Kidney tubule cell (primary cell): ENCODE measurements around the gene TNFRSF6B.
A peak's percentile ranks its signal among the peaks of the same experiment; 100 is the strongest.
"Not testable (repeated sequence)": the region's sequence is repeated elsewhere in the genome, so short reads cannot be mapped to it uniquely, and the experiment has no call there.

Experiments used
- DNase-seq: peaks from one replicate; pipeline ENCODE4 v3.0.0-alpha.2; 2018; ENCODE audit warnings: low spot score

The TNFRSF6B gene

DNA sequence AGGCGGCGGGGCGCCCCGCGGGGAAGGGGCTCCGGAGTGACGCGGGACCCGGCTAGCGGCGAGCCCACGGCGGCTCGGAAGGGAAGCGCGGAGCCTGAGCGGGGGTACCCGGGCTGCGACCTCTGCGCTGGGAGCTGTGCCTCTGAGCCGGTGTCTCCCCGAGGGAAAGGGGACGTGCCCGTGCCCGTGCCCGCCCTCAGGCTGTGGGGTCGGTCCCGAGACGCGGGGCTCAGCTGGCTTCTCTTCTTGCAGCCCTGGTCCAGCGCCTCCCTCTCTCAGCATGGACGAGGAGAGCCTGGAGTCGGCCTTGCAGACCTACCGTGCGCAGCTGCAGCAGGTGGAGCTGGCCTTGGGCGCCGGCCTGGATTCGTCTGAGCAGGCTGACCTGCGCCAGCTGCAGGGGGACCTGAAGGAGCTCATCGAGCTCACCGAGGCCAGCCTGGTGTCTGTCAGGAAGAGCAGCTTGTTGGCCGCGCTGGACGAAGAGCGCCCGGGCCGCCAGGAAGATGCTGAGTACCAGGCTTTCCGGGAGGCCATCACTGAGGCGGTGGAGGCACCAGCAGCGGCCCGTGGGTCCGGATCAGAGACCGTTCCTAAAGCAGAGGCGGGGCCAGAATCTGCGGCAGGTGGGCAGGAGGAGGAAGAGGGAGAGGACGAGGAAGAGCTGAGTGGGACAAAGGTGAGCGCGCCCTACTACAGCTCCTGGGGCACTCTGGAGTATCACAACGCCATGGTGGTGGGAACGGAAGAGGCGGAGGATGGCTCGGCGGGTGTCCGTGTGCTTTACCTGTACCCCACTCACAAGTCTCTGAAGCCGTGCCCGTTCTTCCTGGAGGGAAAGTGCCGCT lies 12.1 kb downstream of the TNFRSF6B start:
- peak; percentile 21 for DNase-seq

DNA sequence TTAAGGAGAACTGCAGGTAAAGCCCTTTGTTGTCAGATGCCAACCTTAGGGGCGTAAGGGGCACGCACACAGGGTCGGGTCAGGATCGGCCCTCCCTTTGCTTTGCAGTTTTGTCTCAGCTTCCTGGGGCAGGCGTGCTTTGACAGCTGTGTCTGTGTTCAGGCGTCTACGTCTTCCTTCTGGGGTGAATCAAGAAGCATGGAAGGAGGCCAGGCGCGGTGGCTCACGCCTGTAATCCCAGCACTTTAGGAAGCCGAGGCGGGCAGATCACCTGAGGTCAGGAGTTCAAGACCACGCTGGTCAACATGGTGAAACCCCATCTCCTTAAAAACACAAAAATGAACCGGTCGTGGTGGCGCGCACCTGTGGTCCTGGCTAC lies 12.7 kb downstream of the TNFRSF6B start:
- no peak for DNase-seq

DNA sequence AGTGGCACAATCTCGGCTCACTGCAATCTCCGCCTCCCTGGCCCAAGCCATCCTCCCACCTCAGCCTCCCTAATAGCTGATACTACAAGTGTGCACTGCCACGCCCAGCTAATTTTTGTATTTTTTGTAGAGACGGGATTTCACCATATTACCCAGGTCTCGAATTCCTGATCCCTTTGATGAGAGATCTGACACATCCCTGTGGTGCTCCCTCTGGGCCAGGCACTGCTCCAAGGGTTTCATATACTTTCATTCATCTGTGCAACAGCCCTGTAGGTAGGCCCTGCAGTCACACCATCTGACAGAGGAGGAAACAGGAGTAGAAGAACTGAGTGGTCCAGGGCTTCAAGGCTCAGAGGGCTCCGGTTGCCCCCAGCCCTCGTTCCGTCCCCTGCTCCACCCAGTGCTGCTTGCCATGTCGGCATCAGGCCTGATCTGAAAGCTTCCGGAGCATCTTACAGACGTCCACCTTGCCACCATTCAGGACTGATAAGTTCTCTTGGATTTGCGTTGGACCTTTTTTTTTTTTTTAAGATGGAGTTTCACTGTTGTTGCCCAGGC lies 14.7 kb downstream of the TNFRSF6B start:
- DNase-seq = no peak

DNA sequence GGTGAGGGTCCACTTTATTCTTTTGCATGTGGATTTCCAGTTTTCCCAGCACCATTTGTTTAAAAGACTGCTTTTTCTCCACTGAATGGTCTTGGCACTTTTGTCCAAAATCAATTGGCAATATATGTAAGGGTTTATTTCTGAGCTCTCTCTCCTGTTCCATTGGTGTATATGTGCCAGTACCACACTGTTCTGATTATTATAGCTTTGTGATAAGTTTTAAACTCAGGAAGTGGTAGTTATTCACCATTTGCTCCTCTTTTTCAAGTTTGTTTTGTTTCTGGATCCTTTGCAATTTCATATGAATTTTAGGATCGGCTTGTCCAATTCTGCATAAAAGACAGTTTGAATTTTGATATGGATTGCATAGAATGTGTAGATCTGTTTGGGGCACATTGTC lies 15.7 kb downstream of the TNFRSF6B start:
- DNase-seq = no peak

DNA sequence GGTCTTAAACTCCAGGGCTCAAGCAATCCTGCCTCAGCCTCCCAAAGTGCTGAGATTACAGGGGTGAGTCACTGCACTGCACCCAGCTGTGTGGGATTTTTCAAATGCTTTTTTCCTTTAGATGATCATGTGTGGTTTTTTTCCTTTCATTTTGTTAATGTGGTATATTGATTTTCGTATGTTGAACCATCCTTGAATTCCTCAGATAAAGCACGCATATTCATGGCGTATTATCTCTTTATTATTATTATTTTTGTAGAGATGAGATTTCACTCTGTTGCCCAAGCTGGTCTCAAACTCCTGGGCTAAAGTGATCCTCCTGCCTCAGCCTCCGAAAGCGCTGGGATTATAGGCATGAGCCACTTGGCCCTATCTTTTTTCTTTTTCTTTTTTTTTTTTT lies 18.4 kb downstream of the TNFRSF6B start:
- no peak for DNase-seq

GRCh38 chr20:63718996-63719395 lies 22.5 kb downstream of the TNFRSF6B start:
- no peak for DNase-seq

GRCh38 chr20:63722967-63723622 lies 26.6 kb downstream of the TNFRSF6B start:
- not testable (repeated sequence) for DNase-seq

GRCh38 chr20:63730189-63730733 lies 33.8 kb downstream of the TNFRSF6B start:
- DNase-seq = not testable (repeated sequence)

DNA sequence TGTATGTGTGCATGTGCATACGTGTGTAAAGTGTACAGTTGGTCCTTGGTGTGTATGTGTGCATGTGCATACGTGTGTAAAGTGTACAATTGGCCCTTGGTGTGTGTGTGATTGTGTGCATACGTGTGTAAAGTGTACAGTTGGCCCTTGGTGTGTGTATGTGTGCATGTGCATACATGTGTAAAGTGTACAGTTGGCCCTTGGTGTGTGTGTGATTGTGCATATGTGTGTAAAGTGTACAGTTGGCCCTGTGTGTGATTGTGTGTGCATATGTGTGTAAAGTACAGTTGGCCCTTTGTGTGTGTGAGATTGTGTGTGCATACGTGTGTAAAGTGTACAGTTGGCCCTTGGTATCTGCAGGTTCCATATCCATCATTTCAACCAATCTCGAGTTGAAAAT lies 35.0 kb downstream of the TNFRSF6B start:
- no peak for DNase-seq

- no peak for DNase-seq
Observed at GRCh38 chr20:63732118-63733095, 36.0 kb downstream of the TNFRSF6B start.

GRCh38 chr20:63733117-63733516 lies 36.7 kb downstream of the TNFRSF6B start:
- DNase-seq = no peak

- no peak for DNase-seq
Observed at GRCh38 chr20:63733579-63734081, 37.2 kb downstream of the TNFRSF6B start.

DNA sequence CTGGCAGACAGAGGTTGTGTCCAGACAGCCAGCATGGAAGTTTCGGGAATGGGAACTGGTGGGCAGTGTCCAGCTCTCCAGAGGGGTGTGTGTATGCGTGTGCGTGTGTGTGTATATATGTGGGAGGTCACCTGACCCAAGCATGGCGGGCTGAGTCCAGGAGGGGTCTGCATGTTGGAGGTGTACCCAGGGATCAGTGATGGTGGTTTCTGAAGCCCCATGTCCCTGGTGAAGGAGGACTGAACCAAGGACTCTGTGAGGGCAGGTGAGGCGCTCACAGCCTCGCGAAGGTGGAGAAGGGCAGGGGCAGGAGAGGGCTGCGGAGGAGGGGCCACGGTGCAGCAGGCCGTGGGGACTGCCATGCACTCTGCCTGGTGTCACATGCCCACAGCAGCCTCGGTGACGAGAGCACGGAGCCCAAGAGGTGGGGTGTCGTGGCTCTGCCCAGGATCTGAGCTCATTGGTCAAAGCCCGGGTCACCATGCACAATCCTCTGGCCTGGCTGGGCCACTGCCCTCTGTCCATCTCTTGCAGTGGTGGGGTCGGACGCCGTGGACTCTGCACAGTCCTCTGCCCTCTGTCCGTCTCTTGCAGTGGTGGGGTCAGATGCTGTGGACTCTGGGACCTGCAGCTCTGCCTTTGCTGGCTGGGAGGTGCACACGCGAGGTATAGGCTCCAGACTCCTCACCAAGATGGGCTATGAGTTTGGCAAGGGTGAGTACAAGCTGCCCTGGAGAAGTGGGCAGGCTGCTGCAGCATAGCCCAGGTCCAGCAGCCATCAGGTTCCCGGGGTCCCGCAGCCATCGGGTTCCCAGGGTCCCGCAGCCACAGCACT lies 37.9 kb downstream of the TNFRSF6B start:
- no peak for DNase-seq

DNA sequence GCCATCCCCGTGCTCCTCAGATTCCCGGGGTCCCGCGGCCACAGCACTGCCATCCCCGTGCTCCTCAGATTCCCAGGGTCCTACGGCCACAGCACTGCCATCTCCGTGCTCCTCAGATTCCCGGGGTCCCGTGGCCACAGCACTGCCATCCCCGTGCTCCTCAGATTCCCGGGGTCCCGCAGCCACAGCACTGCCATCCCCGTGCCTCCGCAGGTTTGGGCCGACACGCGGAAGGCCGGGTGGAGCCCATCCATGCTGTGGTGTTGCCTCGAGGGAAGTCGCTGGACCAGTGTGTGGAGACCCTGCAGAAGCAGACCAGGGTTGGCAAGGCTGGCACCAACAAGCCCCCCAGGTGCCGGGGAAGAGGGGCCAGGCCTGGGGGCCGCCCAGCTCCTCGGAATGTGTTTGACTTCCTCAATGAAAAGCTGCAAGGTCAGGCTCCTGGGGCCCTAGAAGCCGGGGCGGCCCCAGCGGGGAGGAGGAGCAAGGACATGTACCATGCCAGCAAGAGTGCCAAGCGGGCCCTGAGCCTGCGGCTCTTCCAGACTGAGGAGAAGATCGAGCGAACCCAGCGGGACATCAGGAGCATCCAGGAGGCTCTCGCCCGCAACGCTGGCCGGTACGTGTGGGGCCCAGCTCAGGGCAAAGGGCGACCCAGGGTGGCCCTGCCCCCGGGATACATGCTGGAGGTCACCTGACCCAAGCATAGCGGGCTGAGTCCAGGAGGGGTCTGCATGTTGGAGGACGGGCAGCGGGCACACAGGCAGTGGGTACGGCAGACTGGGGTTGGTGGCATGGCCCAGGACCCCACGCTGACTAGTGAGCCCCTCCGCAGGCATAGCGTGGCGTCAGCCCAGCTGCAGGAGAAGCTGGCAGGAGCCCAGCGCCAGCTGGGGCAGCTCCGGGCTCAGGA lies 38.8 kb downstream of the TNFRSF6B start:
- no peak for DNase-seq

DNA sequence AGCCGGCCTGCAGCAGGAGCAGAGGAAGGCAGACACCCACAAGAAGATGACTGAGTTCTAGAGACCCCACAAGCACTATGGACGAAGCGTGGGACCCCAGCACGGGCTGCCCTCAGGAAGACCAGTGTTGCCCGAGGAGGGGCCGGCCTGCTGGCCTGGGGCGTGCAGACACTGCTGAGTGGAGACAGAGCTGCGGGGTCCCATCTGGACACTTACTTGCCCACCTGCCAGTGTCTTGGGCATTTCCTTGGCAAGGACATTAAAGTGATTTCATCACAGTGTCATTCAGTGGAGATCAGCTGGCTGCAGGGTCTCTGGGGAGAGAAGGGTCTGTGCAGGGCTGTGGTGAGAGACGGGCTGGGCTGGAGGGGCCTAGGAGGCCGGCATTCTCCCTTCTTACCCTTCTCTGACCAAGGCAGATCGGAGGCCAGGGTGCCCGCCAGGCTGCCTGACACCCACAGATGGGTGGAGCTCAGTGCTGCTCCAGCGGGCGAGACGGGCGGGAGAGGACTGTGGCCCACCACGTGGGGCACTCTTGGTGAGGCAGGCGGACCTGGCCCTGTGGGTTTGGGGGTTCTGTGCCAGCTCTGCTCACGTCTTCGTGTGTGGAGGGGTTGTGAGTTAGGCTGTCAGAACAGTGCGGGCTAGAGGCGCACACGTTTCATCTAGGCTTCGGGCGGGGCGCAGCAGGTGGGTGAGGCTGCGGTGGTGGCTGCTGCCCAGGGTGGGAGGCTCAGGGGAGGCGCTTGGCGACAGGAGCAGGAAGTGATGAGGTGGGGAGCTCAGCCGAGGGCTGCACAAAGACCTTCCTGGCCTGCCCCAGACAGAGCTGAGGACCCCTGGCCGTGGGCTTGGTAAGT lies 39.6 kb downstream of the TNFRSF6B start, which contains the start of gene LIME1:
LIME1 (plus strand) TSS at position 806 of the 860 bp plus-strand sequence. CDS start 886 bp downstream, outside the sequence.
- DNase-seq = no peak

DNA sequence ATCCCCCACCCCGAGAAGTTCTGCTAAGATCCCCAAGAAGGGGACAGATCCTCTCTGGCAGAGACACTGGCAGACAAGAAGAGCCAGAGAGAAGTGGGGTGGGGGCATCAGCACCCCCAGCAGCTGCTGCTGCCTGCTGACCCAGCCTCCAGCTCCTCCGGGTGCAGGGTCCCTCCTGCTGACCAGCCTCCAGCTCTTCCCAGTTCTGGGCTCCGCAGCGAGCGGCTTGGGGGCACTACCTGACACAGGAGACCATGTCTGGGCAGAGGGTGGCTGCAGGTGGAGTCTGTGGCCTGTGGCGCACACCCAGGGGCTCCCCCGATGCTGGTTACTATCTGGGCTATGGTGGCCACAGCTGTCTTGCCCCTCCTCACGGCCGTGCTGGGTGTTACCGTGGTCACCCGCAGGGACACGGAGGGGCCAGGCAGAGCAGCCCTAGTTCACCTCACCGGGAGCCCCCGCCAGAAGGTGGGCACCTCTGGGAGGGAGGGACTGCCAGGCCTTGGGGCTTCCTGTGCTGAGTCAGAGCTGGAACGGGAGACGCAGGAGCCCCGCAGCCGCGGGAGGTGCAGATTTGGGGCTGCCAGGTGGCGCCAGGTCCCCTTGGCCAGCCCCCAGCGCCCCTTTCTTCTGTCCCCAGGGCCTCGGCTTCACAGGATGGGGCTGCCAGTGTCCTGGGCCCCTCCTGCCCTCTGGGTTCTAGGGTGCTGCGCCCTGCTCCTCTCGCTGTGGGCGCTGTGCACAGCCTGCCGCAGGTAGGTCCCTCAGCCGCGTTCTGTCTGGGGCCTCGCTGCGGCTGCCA lies 40.6 kb downstream of the TNFRSF6B start:
- DNase-seq = no peak

DNA sequence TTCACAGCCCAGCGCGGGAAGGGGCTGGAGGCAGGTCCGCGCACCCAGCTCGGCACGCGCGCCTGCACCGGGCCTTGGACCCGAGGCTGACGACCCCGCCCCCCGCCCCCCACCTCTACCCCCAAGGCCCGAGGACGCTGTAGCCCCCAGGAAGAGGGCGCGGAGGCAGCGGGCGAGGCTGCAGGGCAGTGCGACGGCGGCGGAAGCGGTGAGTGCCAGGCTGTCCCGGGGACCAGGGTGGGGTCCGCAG lies 41.2 kb downstream of the TNFRSF6B start:
- DNase-seq = no peak
